GM21529 (cell line): ENCODE measurements around the gene OR4D2.
"Not testable (repeated sequence)": the region's sequence is repeated elsewhere in the genome, so short reads cannot be mapped to it uniquely, and the experiment has no call there.

Experiments
- ATAC-seq: cut with Tn5 transposase; IDR thresholded peaks from one replicate; pipeline ENCODE4 v1.9.1; 2021; ENCODE audit not compliant: unreplicated experiment

OR4D2 gene

DNA sequence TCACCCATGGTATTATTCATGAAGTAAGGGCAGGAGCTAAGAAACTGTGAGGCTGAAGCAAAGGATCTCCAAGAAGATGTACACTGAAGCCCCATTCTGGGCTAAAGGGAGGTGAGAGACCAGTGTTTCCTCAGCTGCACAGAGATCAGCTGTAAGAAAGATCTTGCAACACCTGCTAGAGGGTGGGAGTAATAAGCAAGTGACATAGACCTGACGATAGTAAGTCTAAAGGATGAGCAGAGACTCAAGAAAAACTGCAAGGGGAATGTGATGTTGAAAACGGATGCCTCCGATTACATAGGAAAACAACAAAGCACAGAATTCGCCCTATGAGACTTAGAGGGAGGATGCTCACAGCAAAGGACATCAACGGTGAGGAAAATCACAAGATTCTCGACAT lies at the start of gene OR4D2:
Gene OR4D2 (plus strand): TSS at position 301 of the 400 bp plus-strand sequence. CDS start 2,674 bp downstream, outside the sequence.
- no peak for ATAC-seq

- ATAC-seq = no peak
Measured at GRCh38 chr17:58117382-58117781, 49.4 kb upstream of the OR4D2 start.

DNA sequence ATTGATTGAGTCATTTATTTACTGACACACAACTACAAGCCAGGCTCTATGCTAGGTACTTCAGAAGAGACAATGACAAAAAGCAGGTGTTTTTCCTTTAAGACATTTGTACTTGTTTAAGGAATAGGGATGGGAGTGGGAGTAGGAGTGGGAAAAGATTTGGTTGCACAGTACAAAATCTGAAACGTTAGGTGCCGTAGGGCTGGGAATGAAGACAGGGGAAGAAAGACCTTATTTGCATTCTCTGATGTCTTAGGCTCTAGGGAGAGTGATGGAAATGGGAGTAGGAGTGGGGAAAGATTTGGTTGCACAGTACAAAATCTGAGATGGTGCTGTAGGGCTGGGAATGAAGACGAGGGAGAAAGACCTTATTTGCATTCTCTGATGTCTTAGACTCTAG lies 47.3 kb upstream of the OR4D2 start:
- ATAC-seq = no peak

- no peak for ATAC-seq
Measured at GRCh38 chr17:58120195-58120822, 46.5 kb upstream of the OR4D2 start.

- ATAC-seq = no peak
Measured at GRCh38 chr17:58121925-58122324, 44.9 kb upstream of the OR4D2 start.

DNA sequence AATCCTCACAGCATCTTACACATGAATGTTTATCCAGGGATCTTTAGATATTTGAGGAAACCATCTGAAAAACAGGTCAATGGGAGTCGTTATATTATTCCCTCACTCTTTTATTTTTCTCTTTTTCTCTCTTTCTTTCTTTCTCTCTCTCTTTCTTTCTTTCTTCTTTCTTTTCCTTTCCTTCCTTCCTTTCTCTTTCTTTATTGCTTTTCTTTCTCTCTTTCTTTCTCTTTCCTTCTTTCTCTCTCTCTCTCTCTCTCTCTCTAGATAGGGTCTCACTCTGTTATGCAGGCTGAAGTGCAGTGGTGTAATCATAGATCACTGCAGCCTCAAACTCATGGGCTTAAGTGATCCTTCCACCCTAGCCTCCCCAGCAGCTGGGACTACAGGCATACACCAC lies 38.9 kb upstream of the OR4D2 start:
- ATAC-seq = no peak

- not testable (repeated sequence) for ATAC-seq
Measured at GRCh38 chr17:58132697-58133096, 34.1 kb upstream of the OR4D2 start.

- no peak for ATAC-seq
Measured at GRCh38 chr17:58136669-58137279, 30.0 kb upstream of the OR4D2 start.

- no peak for ATAC-seq
Measured at GRCh38 chr17:58141505-58141904, 25.3 kb upstream of the OR4D2 start.

- not testable (repeated sequence) for ATAC-seq
Measured at GRCh38 chr17:58143335-58143734, 23.4 kb upstream of the OR4D2 start.

- no peak for ATAC-seq
Measured at GRCh38 chr17:58144801-58145200, 22.0 kb upstream of the OR4D2 start.

DNA sequence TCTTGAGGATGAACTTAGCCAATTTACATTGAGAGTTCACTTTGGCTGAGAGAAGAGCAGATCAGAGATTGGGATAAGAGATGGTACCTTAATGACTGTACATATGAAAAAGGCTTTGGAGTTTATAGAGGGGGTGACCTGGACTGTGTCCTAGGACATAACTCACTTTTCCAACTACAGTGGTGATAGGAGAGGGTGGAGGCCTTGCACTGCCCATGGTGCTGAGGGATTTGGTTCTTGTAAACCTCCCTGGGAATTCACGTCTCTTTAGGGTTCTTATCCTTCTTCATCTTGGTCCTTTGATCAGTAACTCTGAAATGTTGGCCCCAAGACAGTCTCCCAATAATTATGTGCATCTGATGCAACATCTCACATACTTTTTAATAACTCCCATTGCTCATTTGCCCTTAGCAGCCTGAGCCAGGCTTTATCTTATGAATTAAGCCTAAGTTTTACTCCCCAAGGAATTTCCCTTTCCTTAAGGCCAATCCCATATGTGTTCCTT lies 18.8 kb upstream of the OR4D2 start, which contains the start of gene OR4D1:
Gene OR4D1 (plus strand): TSS at position 455 of the 505 bp plus-strand sequence. CDS start 6,770 bp downstream, outside the sequence.
- ATAC-seq = no peak

DNA sequence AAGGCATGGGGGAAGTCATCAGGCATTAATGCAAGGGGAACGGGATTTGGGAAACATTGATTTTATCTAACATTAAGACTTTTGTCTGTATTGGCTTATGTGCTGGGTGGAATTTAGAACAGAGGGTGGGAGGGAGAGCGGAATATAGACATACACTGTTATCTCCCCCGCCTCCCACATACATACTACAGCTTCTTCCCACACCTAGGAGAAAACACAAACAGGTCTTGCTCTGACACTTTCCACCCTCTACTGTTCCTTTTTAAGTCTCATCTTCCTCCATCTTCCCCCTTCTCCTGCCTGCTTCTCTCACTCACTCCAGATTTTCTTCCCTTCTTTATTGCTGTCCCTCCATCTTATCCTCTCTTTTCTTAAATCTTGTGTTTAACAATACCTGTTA lies 18.2 kb upstream of the OR4D2 start:
- ATAC-seq = no peak

GRCh38 chr17:58150394-58150793 lies 16.4 kb upstream of the OR4D2 start:
- no peak for ATAC-seq

- no peak for ATAC-seq
Measured at GRCh38 chr17:58153046-58153445, 13.7 kb upstream of the OR4D2 start.

GRCh38 chr17:58153671-58154070 lies 13.1 kb upstream of the OR4D2 start:
- no peak for ATAC-seq

DNA sequence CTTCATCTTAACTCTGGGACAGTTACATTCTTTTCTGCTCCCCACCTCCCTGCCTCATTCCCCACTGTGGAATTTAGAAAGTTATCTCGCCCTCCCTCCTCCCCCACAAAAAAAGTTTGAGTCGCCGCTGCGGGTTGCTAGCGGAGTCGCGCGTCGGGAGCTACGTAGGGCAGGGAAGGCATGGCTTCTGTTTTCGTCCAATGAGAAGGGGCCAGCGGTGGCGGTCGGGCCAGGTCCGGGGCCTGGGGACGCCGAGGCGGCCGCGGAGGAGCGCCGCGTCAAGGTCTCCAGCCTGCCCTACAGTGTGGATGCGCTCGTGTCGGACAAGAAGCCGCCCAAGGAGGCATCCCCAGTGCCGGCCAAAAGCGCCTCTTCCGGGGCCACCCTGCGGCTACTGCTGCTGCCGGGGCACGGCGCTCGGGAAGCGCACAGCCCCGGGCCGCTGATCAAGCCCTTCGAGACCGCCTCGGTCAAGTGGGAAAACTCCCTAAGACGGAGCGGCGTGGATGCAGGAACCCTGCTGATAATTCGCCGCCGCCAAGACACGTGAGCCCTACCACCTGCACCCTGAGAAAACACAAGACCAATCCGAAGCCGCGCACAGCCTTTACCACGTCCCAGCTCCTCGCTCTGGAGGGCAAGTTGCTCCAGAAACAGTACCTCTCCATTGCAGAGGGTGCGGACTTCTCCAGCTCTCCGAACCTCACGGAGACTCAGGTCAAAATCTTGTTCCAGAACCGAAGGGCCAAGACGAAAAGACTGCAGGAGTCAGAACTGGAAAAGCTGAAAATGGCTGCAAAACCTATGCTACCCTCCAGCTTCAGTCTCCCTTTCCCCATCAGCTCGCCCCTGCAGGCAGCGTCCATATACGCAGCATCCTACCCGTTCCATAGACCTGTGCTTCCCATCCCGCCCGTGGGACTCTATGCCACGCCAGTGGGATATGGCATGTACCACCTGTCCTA lies 9.7 kb upstream of the OR4D2 start:
- ATAC-seq = no peak

GRCh38 chr17:58158181-58158580 lies 8.6 kb upstream of the OR4D2 start:
- ATAC-seq = no peak

GRCh38 chr17:58161566-58161965 lies 5.2 kb upstream of the OR4D2 start:
- no peak for ATAC-seq

- ATAC-seq = no peak
Measured at GRCh38 chr17:58165981-58166380, 801 bp upstream of the OR4D2 start.

DNA sequence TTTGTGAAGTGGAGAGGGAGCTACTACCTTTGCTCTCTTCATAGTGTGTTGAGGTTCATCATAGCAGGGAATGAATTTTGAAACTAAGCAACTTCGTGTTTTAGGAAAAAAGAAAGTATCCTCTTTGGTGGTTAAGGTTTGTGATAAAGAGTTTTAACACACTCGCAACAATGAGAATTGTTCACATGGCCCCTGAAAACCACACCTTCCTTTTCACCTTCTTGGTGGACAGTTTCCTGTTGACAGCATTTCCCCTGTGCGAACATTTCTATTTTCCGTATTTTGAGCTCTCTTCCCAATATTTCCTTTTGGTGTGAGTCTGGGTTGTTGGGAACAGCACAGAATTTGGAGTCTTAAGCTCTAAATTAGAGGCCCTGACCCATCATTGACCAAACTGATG lies 3.8 kb downstream of the OR4D2 start:
- no peak for ATAC-seq
